Trophoblast cell (in vitro differentiated cells and primary cell): Measurements from ENCODE around the gene IZUMO4.
A peak's percentile ranks its signal among the peaks of the same experiment; 100 is the strongest.
"Not testable (repeated sequence)": the region's sequence is repeated elsewhere in the genome, so short reads cannot be mapped to it uniquely, and the experiment has no call there.

Source experiments
- DNase-seq, 2 donors: peaks; one replicate each; pipeline ENCODE4 v3.0.0-alpha.2; 2016
- H2AFZ ChIP-seq: 2 replicates; pipeline ENCODE4 v1.6.1; 2013; ENCODE audit warnings: low read length, moderate library complexity, mild to moderate bottlenecking; ENCODE audit not compliant: insufficient read depth, poor library complexity
- H2AK5ac ChIP-seq: 2 replicates; pipeline ENCODE4 v1.6.1; 2013; ENCODE audit warnings: mild to moderate bottlenecking, low read length
- H2BK120ac ChIP-seq: 2 replicates; pipeline ENCODE4 v1.6.1; 2013; ENCODE audit warnings: low read length, mild to moderate bottlenecking, moderate library complexity; ENCODE audit not compliant: insufficient read depth, poor library complexity
- H2BK12ac ChIP-seq: 2 replicates; pipeline ENCODE4 v1.6.1; 2013; ENCODE audit warnings: mild to moderate bottlenecking, low read length, moderate library complexity
- H2BK5ac ChIP-seq: 2 replicates; pipeline ENCODE4 v1.6.1; 2013; ENCODE audit warnings: low read length, low read depth, moderate library complexity, mild to moderate bottlenecking; ENCODE audit not compliant: poor library complexity
- H3K14ac ChIP-seq: 2 replicates; pipeline ENCODE4 v1.6.1; 2013; ENCODE audit warnings: mild to moderate bottlenecking, low read length
- H3K18ac ChIP-seq: 2 replicates; pipeline ENCODE4 v1.6.1; 2013; ENCODE audit warnings: mild to moderate bottlenecking, low read length
- H3K23ac ChIP-seq: 2 replicates; pipeline ENCODE4 v1.6.1; 2013; ENCODE audit warnings: low read length
- H3K27ac ChIP-seq: 2 replicates; pipeline ENCODE4 v1.5.1; 2013; ENCODE audit warnings: low read depth, mild to moderate bottlenecking, inconsistent platforms, low read length, moderate library complexity
- H3K27me3 ChIP-seq: 2 replicates; pipeline ENCODE4 v1.6.1; 2013; ENCODE audit warnings: inconsistent platforms, mild to moderate bottlenecking, low read length, moderate library complexity; ENCODE audit not compliant: insufficient read depth
- H3K36me3 ChIP-seq, 2 experiments: 1 replicate in 1 of 2; 2 replicates in 1 of 2; pipeline ENCODE4 v1.6.1; 2013; ENCODE audit warnings: low read length in 2 of 2, mild to moderate bottlenecking in 2 of 2, moderate library complexity in 1 of 2; ENCODE audit not compliant: insufficient read depth in 2 of 2, control insufficient read depth in 1 of 2
- H3K4ac ChIP-seq: 2 replicates; pipeline ENCODE4 v1.6.1; 2013; ENCODE audit warnings: low read depth, mild to moderate bottlenecking, low read length, moderate library complexity
- H3K4me1 ChIP-seq, 2 experiments: 1 replicate in 1 of 2; 2 replicates in 1 of 2; pipeline ENCODE4 v1.6.1; 2013; ENCODE audit warnings: low read length in 2 of 2, mild to moderate bottlenecking in 2 of 2, moderate library complexity in 1 of 2; ENCODE audit not compliant: insufficient read depth in 2 of 2, control insufficient read depth in 1 of 2
- H3K4me2 ChIP-seq: 2 replicates; pipeline ENCODE4 v1.6.1; 2013; ENCODE audit warnings: inconsistent platforms, mild to moderate bottlenecking, low read length, moderate library complexity
- H3K4me3 ChIP-seq: 2 replicates; pipeline ENCODE4 v1.5.1; 2013; ENCODE audit warnings: mild to moderate bottlenecking, low read depth, low read length, inconsistent platforms
- H3K79me1 ChIP-seq: one replicate; pipeline ENCODE4 v1.6.1; 2013; ENCODE audit warnings: low read length
- H3K79me2 ChIP-seq: 2 replicates; pipeline ENCODE4 v1.6.1; 2013; ENCODE audit warnings: low read length, mild to moderate bottlenecking; ENCODE audit not compliant: control insufficient read depth, insufficient read depth, poor library complexity
- H3K9ac ChIP-seq: 2 replicates; pipeline ENCODE4 v1.6.1; 2013; ENCODE audit warnings: mild to moderate bottlenecking, low read length
- H3K9me3 ChIP-seq: 2 replicates; pipeline ENCODE4 v1.6.1; 2013; ENCODE audit warnings: low read depth, mild to moderate bottlenecking, control low read depth, inconsistent platforms, low read length; ENCODE audit not compliant: insufficient read depth
- H4K12ac ChIP-seq: 2 replicates; pipeline ENCODE4 v1.6.1; 2013; ENCODE audit warnings: low read depth, mild to moderate bottlenecking, low read length, moderate library complexity
- H4K8ac ChIP-seq: 2 replicates; pipeline ENCODE4 v1.6.1; 2013; ENCODE audit warnings: low read depth, mild to moderate bottlenecking, low read length, moderate library complexity
- H4K91ac ChIP-seq: one replicate; pipeline ENCODE4 v1.6.1; 2013; ENCODE audit warnings: low read depth, mild to moderate bottlenecking, low read length, moderate library complexity
- WGBS: extraction: QIAGEN DNeasy Blood & Tissue Kit; methylation state at CpG from one replicate; pipeline ENCODE4 v1.1.7; 2013; ENCODE audit warnings: missing lambda C conversion rate; ENCODE audit not compliant: insufficient read length, insufficient coverage; ENCODE audit errors: extremely low coverage; 5-methylcytosine and 5-hydroxymethylcytosine counted together

Gene IZUMO4

GRCh38 chr19:2083174-2083854 lies 13.4 kb upstream of the IZUMO4 start:
- H2BK5ac ChIP-seq: no peak overlapping the region
- H4K91ac ChIP-seq: no peak overlapping the region
- H2AFZ ChIP-seq: no peak overlapping the region
- no peak overlapping the region for H2BK12ac ChIP-seq
- no peak overlapping the region for H3K4me3 ChIP-seq
- no peak overlapping the region for H4K8ac ChIP-seq
- H3K9me3 ChIP-seq: no peaks in the 10 kb centered on the region
- no peak overlapping the region for H3K18ac ChIP-seq
- H3K27me3 ChIP-seq: no peaks in the 10 kb centered on the region
- H3K36me3 ChIP-seq: peaks cover 38 to 49% of the 10 kb centered on the region in 2 experiments
- H2BK120ac ChIP-seq: no peak overlapping the region
- WGBS: no CpG with 5 or more reads among the region's 20 CpGs
- H3K79me1 ChIP-seq: no peaks in the 10 kb centered on the region
- no peak for DNase-seq
- H3K4me2 ChIP-seq: no peak overlapping the region
- peaks cover 0 to 3% of the 10 kb centered on the region in 2 experiments for H3K4me1 ChIP-seq
- H3K23ac ChIP-seq: no peak overlapping the region
- no peak overlapping the region for H3K4ac ChIP-seq
- H3K14ac ChIP-seq: no peak overlapping the region
- H4K12ac ChIP-seq: no peak overlapping the region
- H3K9ac ChIP-seq: no peak overlapping the region
- H3K27ac ChIP-seq: no peak overlapping the region
- no peak overlapping the region for H2AK5ac ChIP-seq
- H3K79me2 ChIP-seq: peaks cover 2% of the 10 kb centered on the region

GRCh38 chr19:2084993-2085720 lies 11.6 kb upstream of the IZUMO4 start:
- H3K4me1 ChIP-seq: peaks cover 12 to 18% of the 10 kb centered on the region in 2 experiments
- no peak overlapping the region for H2BK5ac ChIP-seq
- H3K9me3 ChIP-seq: no peaks in the 10 kb centered on the region
- peaks cover 13% of the 10 kb centered on the region for H3K79me1 ChIP-seq
- no peak overlapping the region for H4K8ac ChIP-seq
- DNase-seq: peak; percentile 55 to 62
- no peak overlapping the region for H4K12ac ChIP-seq
- no peak overlapping the region for H3K27ac ChIP-seq
- no peak overlapping the region for H2AFZ ChIP-seq
- H3K14ac ChIP-seq: no peak overlapping the region
- H3K4ac ChIP-seq: no peak overlapping the region
- no peak overlapping the region for H2BK12ac ChIP-seq
- H2BK120ac ChIP-seq: no peak overlapping the region
- no peak overlapping the region for H3K4me2 ChIP-seq
- H3K27me3 ChIP-seq: no peaks in the 10 kb centered on the region
- no peak overlapping the region for H3K4me3 ChIP-seq
- WGBS: no CpG with 5 or more reads among the region's 28 CpGs
- H2AK5ac ChIP-seq: no peak overlapping the region
- no peak overlapping the region for H3K23ac ChIP-seq
- H3K36me3 ChIP-seq: peaks cover 25 to 32% of the 10 kb centered on the region in 2 experiments
- peaks cover 2% of the 10 kb centered on the region for H3K79me2 ChIP-seq
- H4K91ac ChIP-seq: peak overlapping the region; percentile 15
- no peak overlapping the region for H3K9ac ChIP-seq
- H3K18ac ChIP-seq: no peak overlapping the region

GRCh38 chr19:2086695-2087620 lies 9.8 kb upstream of the IZUMO4 start:
- H3K27me3 ChIP-seq, H3K79me2 ChIP-seq, H3K27ac ChIP-seq, H2BK120ac ChIP-seq, H3K23ac ChIP-seq, H4K8ac ChIP-seq, H2BK5ac ChIP-seq, H3K4me2 ChIP-seq, H3K4ac ChIP-seq, H4K12ac ChIP-seq, H2AK5ac ChIP-seq, H3K14ac ChIP-seq, H2BK12ac ChIP-seq, H3K9me3 ChIP-seq, H4K91ac ChIP-seq, H3K9ac ChIP-seq, H3K4me3 ChIP-seq, H2AFZ ChIP-seq: not testable (repeated sequence)
- WGBS: no CpG with 5 or more reads among the region's 13 CpGs
- H3K18ac ChIP-seq: peak overlapping the region; percentile 44
- peaks cover 19 to 24% of the 10 kb centered on the region in 2 experiments for H3K36me3 ChIP-seq
- H3K79me1 ChIP-seq: peaks cover 15% of the 10 kb centered on the region
- peaks cover 14 to 22% of the 10 kb centered on the region in 2 experiments for H3K4me1 ChIP-seq
- peak; percentile 95 to 98 for DNase-seq

- Histone ChIP-seq H3K23ac (no peak overlapping the region), H3K36me3 (peaks cover 14 to 18% of the 10 kb centered on the region in 2 experiments), H2BK5ac (no peak overlapping the region), H4K12ac (no peak overlapping the region), H3K27ac (no peak overlapping the region), H2BK120ac (no peak overlapping the region), H4K91ac (no peak overlapping the region), H2AK5ac (peak overlapping the region; percentile 30), H3K4me3 (no peak overlapping the region), H3K18ac (peak overlapping the region; percentile 33), H2AFZ (no peak overlapping the region), H4K8ac (no peak overlapping the region), H3K79me1 (peaks cover 15% of the 10 kb centered on the region), H3K79me2 (peaks cover 4% of the 10 kb centered on the region), H3K9me3 (no peaks in the 10 kb centered on the region), H3K4ac (peak overlapping the region; percentile 33), H2BK12ac (peak overlapping the region; percentile 34), H3K4me2 (no peak overlapping the region), H3K14ac (no peak overlapping the region), H3K4me1 (peaks cover 14 to 22% of the 10 kb centered on the region in 2 experiments), H3K27me3 (no peaks in the 10 kb centered on the region), H3K9ac (no peak overlapping the region)
- DNase-seq: peak in 1 of 2 donors; percentile 19
- no CpG with 5 or more reads among the region's 14 CpGs for WGBS
Measured at GRCh38 chr19:2087621-2088100, 9.1 kb upstream of the IZUMO4 start.
